ENCODE measurements around the gene BABAM2. TPM values are rescaled to one million over a fixed set of nuclear protein-coding genes. Genes with fewer than 3 reads are reported as not detected.

Gene BABAM2
- total RNA-seq, 1 donor from 2014 or later: 35.3 TPM

DNA sequence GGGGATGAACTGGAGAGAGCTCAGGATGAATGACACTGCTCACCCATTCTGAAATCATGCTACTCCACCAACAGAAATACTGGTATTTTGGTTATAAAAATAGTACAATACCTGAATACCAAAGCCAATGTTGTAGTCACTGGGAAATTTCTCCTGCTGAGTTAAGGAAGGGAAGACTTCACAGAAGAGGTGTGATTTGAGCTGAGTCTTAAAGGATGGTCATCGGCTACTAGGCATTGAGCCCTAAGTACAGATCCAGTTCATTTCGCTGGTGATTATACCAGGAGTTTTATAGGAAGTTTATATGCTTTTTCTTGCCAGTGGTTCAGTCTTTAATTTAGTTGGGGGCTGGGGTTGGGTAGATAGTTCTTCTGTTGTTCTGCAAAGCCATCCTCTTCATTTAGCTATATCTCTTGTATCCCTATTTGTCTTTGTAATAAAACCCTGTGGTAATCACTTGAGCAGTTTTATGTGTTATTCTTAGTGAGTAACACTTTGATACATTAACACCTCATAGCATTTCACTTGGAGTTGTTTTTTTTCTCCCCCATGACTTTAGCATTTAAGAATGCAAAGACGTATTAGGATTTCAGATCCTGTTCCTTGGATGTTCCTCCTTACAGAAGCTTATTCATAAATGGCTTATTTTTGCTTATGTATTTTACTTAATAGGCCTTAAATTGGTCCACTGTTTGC, 262.2 kb downstream of the BABAM2 start:
- Histone ChIP-seq H3K36me3 (ENCODE audit: control insufficient read depth, insufficient read depth, low read length) (no peaks in the 10 kb centered on the region), H3K4me3 (ENCODE audit: low read depth, low read length) (no peak overlapping the region), H3K27me3 (ENCODE audit: control insufficient read depth, insufficient read depth, low read length) (no peaks in the 10 kb centered on the region)
- TF ChIP-seq, protein P1, sequence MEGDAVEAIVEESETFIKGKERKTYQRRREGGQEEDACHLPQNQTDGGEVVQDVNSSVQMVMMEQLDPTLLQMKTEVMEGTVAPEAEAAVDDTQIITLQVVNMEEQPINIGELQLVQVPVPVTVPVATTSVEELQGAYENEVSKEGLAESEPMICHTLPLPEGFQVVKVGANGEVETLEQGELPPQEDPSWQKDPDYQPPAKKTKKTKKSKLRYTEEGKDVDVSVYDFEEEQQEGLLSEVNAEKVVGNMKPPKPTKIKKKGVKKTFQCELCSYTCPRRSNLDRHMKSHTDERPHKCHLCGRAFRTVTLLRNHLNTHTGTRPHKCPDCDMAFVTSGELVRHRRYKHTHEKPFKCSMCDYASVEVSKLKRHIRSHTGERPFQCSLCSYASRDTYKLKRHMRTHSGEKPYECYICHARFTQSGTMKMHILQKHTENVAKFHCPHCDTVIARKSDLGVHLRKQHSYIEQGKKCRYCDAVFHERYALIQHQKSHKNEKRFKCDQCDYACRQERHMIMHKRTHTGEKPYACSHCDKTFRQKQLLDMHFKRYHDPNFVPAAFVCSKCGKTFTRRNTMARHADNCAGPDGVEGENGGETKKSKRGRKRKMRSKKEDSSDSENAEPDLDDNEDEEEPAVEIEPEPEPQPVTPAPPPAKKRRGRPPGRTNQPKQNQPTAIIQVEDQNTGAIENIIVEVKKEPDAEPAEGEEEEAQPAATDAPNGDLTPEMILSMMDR (IDR thresholded peaks at IDR 0.05; ENCODE audit: insufficient read depth, low read length, poor library complexity, severe bottlenecking): no peak
- peak; percentile 95 for DNase-seq (ENCODE audit: low read depth)

GRCh38 chr2:28153851-28154250, 263.3 kb downstream of the BABAM2 start:
- no peaks in the 10 kb centered on the region for H3K27me3 ChIP-seq (ENCODE audit: control insufficient read depth, insufficient read depth, low read length)
- TF ChIP-seq, protein P1 (IDR thresholded peaks at IDR 0.05; ENCODE audit: insufficient read depth, low read length, poor library complexity, severe bottlenecking): no peak
- DNase-seq (ENCODE audit: low read depth): no peak
- no peaks in the 10 kb centered on the region for H3K36me3 ChIP-seq (ENCODE audit: control insufficient read depth, insufficient read depth, low read length)
- H3K4me3 ChIP-seq (ENCODE audit: low read depth, low read length): no peak overlapping the region

DNA sequence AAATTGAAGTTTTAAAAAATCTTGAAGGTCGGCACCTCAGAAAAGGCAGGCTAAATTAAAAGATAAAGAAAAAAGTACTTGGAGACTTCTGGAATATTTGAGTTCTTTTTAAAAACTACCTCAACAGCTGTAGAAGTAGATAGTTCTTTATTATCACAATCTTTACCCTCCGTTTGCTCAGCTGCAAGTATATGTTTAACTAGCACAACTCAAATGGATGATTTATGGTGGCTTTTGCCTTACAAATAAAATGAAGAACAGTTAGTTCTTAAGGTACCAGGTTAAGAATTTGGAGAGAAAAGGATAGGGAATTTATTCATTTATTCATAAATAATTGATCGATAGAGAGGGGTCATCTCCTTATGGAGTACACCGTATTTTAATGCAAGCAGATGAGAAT, 264.6 kb downstream of the BABAM2 start:
- no peaks in the 10 kb centered on the region for H3K27me3 ChIP-seq (ENCODE audit: control insufficient read depth, insufficient read depth, low read length)
- H3K36me3 ChIP-seq (ENCODE audit: control insufficient read depth, insufficient read depth, low read length): no peaks in the 10 kb centered on the region
- DNase-seq (ENCODE audit: low read depth): no peak
- TF ChIP-seq, protein P1 (IDR thresholded peaks at IDR 0.05; ENCODE audit: insufficient read depth, low read length, poor library complexity, severe bottlenecking): no peak
- H3K4me3 ChIP-seq (ENCODE audit: low read depth, low read length): no peak overlapping the region

GRCh38 chr2:28155627-28156026, 265.1 kb downstream of the BABAM2 start:
- Histone ChIP-seq H3K36me3 (ENCODE audit: control insufficient read depth, insufficient read depth, low read length) (no peaks in the 10 kb centered on the region), H3K27me3 (ENCODE audit: control insufficient read depth, insufficient read depth, low read length) (no peaks in the 10 kb centered on the region), H3K4me3 (ENCODE audit: low read depth, low read length) (no peak overlapping the region)
- TF ChIP-seq, protein P1 (IDR thresholded peaks at IDR 0.05; ENCODE audit: insufficient read depth, low read length, poor library complexity, severe bottlenecking): peak; percentile 79
- no peak for DNase-seq (ENCODE audit: low read depth)

GRCh38 chr2:28158791-28159190, 268.3 kb downstream of the BABAM2 start:
- Histone ChIP-seq H3K4me3 (ENCODE audit: low read depth, low read length) (no peak overlapping the region), H3K36me3 (ENCODE audit: control insufficient read depth, insufficient read depth, low read length) (no peaks in the 10 kb centered on the region), H3K27me3 (ENCODE audit: control insufficient read depth, insufficient read depth, low read length) (no peaks in the 10 kb centered on the region)
- no peak for DNase-seq (ENCODE audit: low read depth)
- TF ChIP-seq, protein P1 (IDR thresholded peaks at IDR 0.05; ENCODE audit: insufficient read depth, low read length, poor library complexity, severe bottlenecking): no peak

- no peak overlapping the region for H3K4me3 ChIP-seq (ENCODE audit: low read depth, low read length)
- no peaks in the 10 kb centered on the region for H3K36me3 ChIP-seq (ENCODE audit: control insufficient read depth, insufficient read depth, low read length)
- TF ChIP-seq, protein P1 (IDR thresholded peaks at IDR 0.05; ENCODE audit: insufficient read depth, low read length, poor library complexity, severe bottlenecking): no peak
- peak; percentile 88 for DNase-seq (ENCODE audit: low read depth)
- H3K27me3 ChIP-seq (ENCODE audit: control insufficient read depth, insufficient read depth, low read length): no peaks in the 10 kb centered on the region
Observed at GRCh38 chr2:28160986-28161425, 270.5 kb downstream of the BABAM2 start.
